WTC11 (cell line): ENCODE measurements around the gene POLD4. TPM values are rescaled to one million over a fixed set of nuclear protein-coding genes. Genes with fewer than 3 reads are reported as not detected.

Source experiments
- ARID4B ChIP-seq: sonication (generic); formaldehyde crosslinking; IDR thresholded peaks from 2 replicates; pipeline ENCODE4 v1.8.0; 2023; ENCODE audit warnings: missing genetic modification reagents, mild to moderate bottlenecking, borderline replicate concordance
- ATF1 ChIP-seq: sonication (generic); formaldehyde crosslinking; IDR thresholded peaks from 2 replicates; pipeline ENCODE4 v1.8.1; 2023; ENCODE audit warnings: mild to moderate bottlenecking, moderate library complexity, missing genetic modification reagents
- ATF2 ChIP-seq: sonication (generic); formaldehyde crosslinking; IDR thresholded peaks from 2 replicates; pipeline ENCODE4 v1.8.1; 2022; ENCODE audit warnings: low read depth, missing genetic modification reagents, borderline replicate concordance
- CREB1 ChIP-seq: sonication (generic); formaldehyde crosslinking; IDR thresholded peaks from 2 replicates; pipeline ENCODE4 v1.8.0; 2023; ENCODE audit warnings: mild to moderate bottlenecking, missing genetic modification reagents
- ESRRA ChIP-seq: sonication (generic); formaldehyde crosslinking; IDR thresholded peaks from 2 replicates; pipeline ENCODE4 v1.8.1; 2022; ENCODE audit warnings: mild to moderate bottlenecking, missing genetic modification reagents, borderline replicate concordance
- FOXP1 ChIP-seq: sonication (generic); formaldehyde crosslinking; IDR thresholded peaks from 2 replicates; pipeline ENCODE4 v1.8.0; 2022; ENCODE audit warnings: missing genetic modification reagents, mild to moderate bottlenecking, moderate library complexity, borderline replicate concordance
- GABPB1 ChIP-seq: sonication (generic); formaldehyde crosslinking; IDR thresholded peaks from 2 replicates; pipeline ENCODE4 v1.8.1; 2023; ENCODE audit warnings: mild to moderate bottlenecking, missing genetic modification reagents
- MXD4 ChIP-seq: fragments of 250-450 bp; sonication (Bioruptor Pico); IDR thresholded peaks from 2 replicates; pipeline ENCODE4 v1.8.0; 2021; ENCODE audit warnings: mild to moderate bottlenecking, moderate library complexity, borderline replicate concordance
- NFE2L1 ChIP-seq: sonication (generic); formaldehyde crosslinking; IDR thresholded peaks from 2 replicates; pipeline ENCODE4 v1.8.1; 2023; ENCODE audit warnings: missing genetic modification reagents
- NR1H2 ChIP-seq: sonication (generic); formaldehyde crosslinking; IDR thresholded peaks from 2 replicates; pipeline ENCODE4 v1.9.0; 2021; ENCODE audit warnings: mild to moderate bottlenecking, moderate library complexity, missing genetic modification reagents
- NR3C1 ChIP-seq: sonication (generic); formaldehyde crosslinking; conservative IDR thresholded peaks from 2 replicates; pipeline ENCODE4 v1.8.1; 2023; ENCODE audit warnings: low read depth, mild to moderate bottlenecking, missing genetic modification reagents
- TEAD1 ChIP-seq: sonication (generic); formaldehyde crosslinking; IDR thresholded peaks from 2 replicates; pipeline ENCODE4 v1.8.0; 2022; ENCODE audit warnings: mild to moderate bottlenecking, missing genetic modification reagents
- ZMAT4 ChIP-seq: fragments of 250-450 bp; sonication (Bioruptor Pico); IDR thresholded peaks from 2 replicates; pipeline ENCODE4 v1.9.0; 2021; ENCODE audit warnings: mild to moderate bottlenecking
- ZNF121 ChIP-seq: sonication (generic); formaldehyde crosslinking; IDR thresholded peaks from 2 replicates; pipeline ENCODE4 v1.8.0; 2023; ENCODE audit warnings: missing genetic modification reagents
- ZNF219 ChIP-seq: sonication (generic); formaldehyde crosslinking; IDR thresholded peaks from 2 replicates; pipeline ENCODE4 v1.8.0; 2023; ENCODE audit warnings: missing genetic modification reagents, mild to moderate bottlenecking, borderline replicate concordance
- ZNF263 ChIP-seq: sonication (generic); formaldehyde crosslinking; IDR thresholded peaks from 2 replicates; pipeline ENCODE4 v1.8.1; 2022; ENCODE audit warnings: low read depth, mild to moderate bottlenecking, moderate library complexity, missing genetic modification reagents
- ZNF396 ChIP-seq: fragments of 250-450 bp; sonication (Bioruptor Pico); IDR thresholded peaks from 2 replicates; pipeline ENCODE4 v1.8.0; 2021; ENCODE audit warnings: mild to moderate bottlenecking, moderate library complexity, borderline replicate concordance
- ZNF423 ChIP-seq: fragments of 250-450 bp; sonication (Bioruptor Pico); IDR thresholded peaks from 2 replicates; pipeline ENCODE4 v2.1.2; 2022; ENCODE audit warnings: mild to moderate bottlenecking, moderate library complexity
- total RNA-seq: library from RNA; stranded (reverse); gene quantifications from 3 replicates; pipeline ENCODE4 v1.2.3, GENCODE V29; 2021
- TF ChIP-seq, protein P1 (sequence below): sonication (generic); formaldehyde crosslinking; IDR thresholded peaks from 2 replicates; pipeline ENCODE4 v1.8.1; 2022; ENCODE audit warnings: mild to moderate bottlenecking, missing genetic modification reagents, moderate library complexity, borderline replicate concordance
- TF ChIP-seq, protein P2 (sequence below): sonication (generic); formaldehyde crosslinking; IDR thresholded peaks from 2 replicates; pipeline ENCODE4 v1.8.1; 2023; ENCODE audit warnings: mild to moderate bottlenecking, missing genetic modification reagents
- TF ChIP-seq, protein P3 (sequence below): sonication (generic); formaldehyde crosslinking; IDR thresholded peaks from 2 replicates; pipeline ENCODE4 v1.8.0; 2022; ENCODE audit warnings: mild to moderate bottlenecking, missing genetic modification reagents
- TF ChIP-seq, protein P4 (sequence below): sonication (generic); formaldehyde crosslinking; conservative IDR thresholded peaks from 2 replicates; pipeline ENCODE4 v1.8.1; 2023; ENCODE audit warnings: mild to moderate bottlenecking, low read depth, missing genetic modification reagents, moderate library complexity
- TF ChIP-seq, protein P5 (sequence below): sonication (generic); formaldehyde crosslinking; IDR thresholded peaks from 2 replicates; pipeline ENCODE4 v1.8.0; 2022; ENCODE audit warnings: mild to moderate bottlenecking, missing genetic modification reagents
- TF ChIP-seq, protein P6 (sequence below): fragments of 250-450 bp; sonication (Bioruptor Pico); conservative IDR thresholded peaks from 2 replicates; pipeline ENCODE4 v1.9.0; 2021; ENCODE audit warnings: mild to moderate bottlenecking

Gene POLD4
- total RNA-seq, 1 experiment from 2014 or later, result 30.3 TPM

- TF ChIP-seq, protein P1, sequence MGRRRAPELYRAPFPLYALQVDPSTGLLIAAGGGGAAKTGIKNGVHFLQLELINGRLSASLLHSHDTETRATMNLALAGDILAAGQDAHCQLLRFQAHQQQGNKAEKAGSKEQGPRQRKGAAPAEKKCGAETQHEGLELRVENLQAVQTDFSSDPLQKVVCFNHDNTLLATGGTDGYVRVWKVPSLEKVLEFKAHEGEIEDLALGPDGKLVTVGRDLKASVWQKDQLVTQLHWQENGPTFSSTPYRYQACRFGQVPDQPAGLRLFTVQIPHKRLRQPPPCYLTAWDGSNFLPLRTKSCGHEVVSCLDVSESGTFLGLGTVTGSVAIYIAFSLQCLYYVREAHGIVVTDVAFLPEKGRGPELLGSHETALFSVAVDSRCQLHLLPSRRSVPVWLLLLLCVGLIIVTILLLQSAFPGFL, result no peak
- TF ChIP-seq ZNF219 (CRISPR knock-in tag) (0 out of 2 replicates have a peak, but pooled peaks have one; percentile 32), ATF1 (CRISPR knock-in tag) (0 out of 2 replicates have a peak, but pooled peaks have one; percentile 35), ESRRA (no peak), ZNF263 (0 out of 2 replicates have a peak, but pooled peaks have one; percentile 17), ZNF423 (CRISPR knock-in tag) (no peak), NFE2L1 (CRISPR knock-in tag) (no peak), TEAD1 (CRISPR knock-in tag) (0 out of 2 replicates have a peak, but pooled peaks have one; percentile 17), ATF2 (CRISPR knock-in tag) (no peak), GABPB1 (CRISPR knock-in tag) (no peak), CREB1 (CRISPR knock-in tag) (no peak), MXD4 (no peak), ARID4B (no peak), ZMAT4 (CRISPR knock-in tag) (no peak), NR3C1 (CRISPR knock-in tag) (0 out of 2 replicates have a peak, but pooled peaks have one; percentile 23), ZNF396 (CRISPR knock-in tag) (no peak), ZNF121 (CRISPR knock-in tag) (no peak), FOXP1 (CRISPR knock-in tag) (no peak), NR1H2 (CRISPR knock-in tag) (no peak)
- TF ChIP-seq, protein P2, sequence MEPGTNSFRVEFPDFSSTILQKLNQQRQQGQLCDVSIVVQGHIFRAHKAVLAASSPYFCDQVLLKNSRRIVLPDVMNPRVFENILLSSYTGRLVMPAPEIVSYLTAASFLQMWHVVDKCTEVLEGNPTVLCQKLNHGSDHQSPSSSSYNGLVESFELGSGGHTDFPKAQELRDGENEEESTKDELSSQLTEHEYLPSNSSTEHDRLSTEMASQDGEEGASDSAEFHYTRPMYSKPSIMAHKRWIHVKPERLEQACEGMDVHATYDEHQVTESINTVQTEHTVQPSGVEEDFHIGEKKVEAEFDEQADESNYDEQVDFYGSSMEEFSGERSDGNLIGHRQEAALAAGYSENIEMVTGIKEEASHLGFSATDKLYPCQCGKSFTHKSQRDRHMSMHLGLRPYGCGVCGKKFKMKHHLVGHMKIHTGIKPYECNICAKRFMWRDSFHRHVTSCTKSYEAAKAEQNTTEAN, result no peak
- TF ChIP-seq, protein P3, sequence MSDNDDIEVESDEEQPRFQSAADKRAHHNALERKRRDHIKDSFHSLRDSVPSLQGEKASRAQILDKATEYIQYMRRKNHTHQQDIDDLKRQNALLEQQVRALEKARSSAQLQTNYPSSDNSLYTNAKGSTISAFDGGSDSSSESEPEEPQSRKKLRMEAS (CRISPR knock-in tag), result no peak
- TF ChIP-seq, protein P4, sequence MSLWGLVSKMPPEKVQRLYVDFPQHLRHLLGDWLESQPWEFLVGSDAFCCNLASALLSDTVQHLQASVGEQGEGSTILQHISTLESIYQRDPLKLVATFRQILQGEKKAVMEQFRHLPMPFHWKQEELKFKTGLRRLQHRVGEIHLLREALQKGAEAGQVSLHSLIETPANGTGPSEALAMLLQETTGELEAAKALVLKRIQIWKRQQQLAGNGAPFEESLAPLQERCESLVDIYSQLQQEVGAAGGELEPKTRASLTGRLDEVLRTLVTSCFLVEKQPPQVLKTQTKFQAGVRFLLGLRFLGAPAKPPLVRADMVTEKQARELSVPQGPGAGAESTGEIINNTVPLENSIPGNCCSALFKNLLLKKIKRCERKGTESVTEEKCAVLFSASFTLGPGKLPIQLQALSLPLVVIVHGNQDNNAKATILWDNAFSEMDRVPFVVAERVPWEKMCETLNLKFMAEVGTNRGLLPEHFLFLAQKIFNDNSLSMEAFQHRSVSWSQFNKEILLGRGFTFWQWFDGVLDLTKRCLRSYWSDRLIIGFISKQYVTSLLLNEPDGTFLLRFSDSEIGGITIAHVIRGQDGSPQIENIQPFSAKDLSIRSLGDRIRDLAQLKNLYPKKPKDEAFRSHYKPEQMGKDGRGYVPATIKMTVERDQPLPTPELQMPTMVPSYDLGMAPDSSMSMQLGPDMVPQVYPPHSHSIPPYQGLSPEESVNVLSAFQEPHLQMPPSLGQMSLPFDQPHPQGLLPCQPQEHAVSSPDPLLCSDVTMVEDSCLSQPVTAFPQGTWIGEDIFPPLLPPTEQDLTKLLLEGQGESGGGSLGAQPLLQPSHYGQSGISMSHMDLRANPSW, result no peak
- TF ChIP-seq, protein P5, sequence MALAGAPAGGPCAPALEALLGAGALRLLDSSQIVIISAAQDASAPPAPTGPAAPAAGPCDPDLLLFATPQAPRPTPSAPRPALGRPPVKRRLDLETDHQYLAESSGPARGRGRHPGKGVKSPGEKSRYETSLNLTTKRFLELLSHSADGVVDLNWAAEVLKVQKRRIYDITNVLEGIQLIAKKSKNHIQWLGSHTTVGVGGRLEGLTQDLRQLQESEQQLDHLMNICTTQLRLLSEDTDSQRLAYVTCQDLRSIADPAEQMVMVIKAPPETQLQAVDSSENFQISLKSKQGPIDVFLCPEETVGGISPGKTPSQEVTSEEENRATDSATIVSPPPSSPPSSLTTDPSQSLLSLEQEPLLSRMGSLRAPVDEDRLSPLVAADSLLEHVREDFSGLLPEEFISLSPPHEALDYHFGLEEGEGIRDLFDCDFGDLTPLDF (CRISPR knock-in tag), result no peak
- TF ChIP-seq, protein P6, sequence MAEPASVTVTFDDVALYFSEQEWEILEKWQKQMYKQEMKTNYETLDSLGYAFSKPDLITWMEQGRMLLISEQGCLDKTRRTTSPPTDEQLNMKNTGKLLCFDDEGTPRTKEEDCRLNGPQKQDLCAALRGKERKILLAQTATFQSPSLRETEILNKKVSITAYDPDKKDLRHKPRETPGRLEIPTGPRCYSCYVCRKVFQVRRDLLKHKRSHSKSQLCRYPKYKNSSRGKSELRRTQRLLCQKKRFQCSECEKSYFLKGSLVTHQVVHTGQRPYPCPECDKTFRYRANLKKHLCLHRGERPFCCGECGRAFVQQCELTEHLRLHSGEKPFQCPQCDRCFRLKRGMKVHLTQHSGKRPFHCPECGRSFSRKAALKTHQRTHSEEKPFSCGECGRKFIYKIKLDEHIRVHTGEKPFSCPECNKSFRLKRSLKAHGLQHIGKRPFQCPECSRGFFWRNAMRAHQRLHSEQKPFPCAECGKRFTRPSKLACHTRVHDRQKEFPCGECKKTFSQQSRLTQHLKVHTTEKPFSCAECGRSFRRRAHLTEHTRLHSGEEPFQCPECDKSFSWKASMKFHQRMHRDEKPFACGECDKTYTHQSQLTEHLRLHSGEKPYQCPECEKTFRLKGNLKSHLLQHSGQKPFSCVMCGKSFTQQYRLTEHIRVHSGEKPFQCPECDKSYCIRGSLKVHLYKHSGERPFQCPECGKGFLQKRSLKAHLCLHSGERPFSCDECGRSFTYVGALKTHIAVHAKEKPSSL, result no peak
These were observed 49.4 kb downstream of the POLD4 start (continued) for GRCh38 chr11:67303835-67304411.
